NCI-H146 (cell line): ENCODE results near the gene ESRP2.

Experiments used
- DNase-seq: peaks from one replicate; lab custom pipeline; 2025; lab: John Stamatoyannopoulos, UW

ESRP2 gene

DNA sequence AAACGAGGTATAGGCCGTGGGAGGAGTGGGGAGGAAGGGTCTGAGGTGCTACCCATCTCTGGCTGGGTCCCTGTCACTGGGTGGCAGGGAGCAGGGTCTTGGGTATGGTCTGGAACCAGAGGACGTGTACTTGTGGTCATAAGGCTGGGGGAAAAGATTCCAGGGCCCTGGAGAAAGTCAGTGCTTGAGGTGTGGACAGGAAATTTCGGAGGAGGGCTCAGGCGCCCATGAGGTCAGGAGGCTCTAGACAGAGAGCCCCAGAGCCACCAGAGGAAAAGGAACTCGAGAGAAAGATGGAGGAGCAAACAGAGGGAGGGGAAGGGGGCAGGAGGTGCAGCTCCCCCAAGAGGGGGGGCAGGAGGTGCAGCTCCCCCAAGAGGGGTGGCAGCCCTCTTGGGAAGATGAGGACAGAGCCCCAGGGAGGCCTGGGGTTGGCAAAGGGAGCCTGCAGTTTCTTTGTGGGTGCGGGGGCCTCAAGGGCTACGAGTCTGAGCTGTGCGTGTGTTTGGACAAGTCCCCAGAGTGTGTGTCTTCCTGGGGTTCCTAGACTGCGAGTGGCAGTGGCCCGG, 27.7 kb upstream of the ESRP2 start:
- DNase-seq, result no peak

DNA sequence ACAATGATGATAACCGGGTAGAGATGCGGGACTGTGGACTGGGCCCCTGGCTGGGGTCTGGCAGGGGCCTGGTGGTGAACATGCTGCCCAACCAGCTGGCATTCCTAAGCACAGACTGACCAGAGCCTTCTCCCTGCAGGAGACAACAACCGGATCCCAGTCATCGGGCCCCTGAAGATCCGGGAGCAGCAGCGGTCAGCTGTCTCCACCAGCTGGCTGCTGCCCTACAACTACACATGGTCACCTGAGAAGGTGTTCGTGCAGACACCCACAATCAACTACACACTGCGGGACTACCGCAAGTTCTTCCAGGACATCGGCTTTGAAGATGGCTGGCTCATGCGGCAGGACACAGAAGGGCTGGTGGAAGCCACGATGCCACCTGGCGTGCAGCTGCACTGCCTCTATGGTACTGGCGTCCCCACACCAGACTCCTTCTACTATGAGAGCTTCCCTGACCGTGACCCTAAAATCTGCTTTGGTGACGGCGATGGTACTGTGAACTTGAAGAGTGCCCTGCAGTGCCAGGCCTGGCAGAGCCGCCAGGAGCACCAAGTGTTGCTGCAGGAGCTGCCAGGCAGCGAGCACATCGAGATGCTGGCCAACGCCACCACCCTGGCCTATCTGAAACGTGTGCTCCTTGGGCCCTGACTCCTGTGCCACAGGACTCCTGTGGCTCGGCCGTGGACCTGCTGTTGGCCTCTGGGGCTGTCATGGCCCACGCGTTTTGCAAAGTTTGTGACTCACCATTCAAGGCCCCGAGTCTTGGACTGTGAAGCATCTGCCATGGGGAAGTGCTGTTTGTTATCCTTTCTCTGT, 23.3 kb upstream of the ESRP2 start:
- DNase-seq, result no peak

DNA sequence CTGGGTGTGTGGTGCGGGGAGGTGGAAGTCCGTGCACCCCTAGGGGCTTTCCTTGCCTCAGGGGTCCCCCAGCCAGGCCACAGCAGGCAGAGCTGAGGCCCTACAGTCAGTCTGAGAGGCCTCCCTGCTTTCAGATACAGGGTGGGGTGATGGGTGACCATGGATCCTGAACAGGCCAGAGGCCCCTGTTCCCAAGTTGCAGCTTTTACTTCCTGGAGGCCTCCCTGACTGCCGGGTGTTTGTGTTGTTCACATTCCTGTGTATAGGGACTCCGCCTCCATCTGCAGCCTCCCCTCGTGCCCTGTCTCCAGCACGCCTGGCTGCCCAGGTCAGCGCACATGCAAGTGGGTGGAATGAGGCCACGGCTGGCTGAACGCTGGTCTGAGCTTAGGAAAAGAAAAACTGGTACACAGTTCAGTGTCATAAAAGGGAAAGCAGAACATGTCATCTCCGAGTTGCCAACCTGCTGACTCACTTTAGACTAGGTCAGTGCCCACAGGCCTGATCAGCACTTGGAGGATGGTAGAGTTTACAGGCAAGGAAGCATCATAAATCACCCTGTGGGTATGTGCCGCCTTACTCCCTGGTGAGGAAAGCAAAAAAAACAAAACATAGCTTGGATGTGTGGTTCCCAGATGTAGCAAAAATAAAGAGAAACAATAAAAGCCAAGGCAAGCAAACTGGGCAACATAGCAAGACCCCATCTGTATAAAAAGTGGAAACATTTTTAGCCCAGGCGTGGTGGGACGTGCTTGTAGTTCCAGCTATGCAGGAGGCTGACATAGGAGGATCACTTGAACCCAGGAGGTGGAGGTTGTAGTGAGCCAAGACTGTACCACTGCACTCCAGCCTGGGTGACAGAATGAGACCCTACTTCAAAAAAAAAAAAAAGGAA, 22.2 kb upstream of the ESRP2 start:
- no peak for DNase-seq

DNA sequence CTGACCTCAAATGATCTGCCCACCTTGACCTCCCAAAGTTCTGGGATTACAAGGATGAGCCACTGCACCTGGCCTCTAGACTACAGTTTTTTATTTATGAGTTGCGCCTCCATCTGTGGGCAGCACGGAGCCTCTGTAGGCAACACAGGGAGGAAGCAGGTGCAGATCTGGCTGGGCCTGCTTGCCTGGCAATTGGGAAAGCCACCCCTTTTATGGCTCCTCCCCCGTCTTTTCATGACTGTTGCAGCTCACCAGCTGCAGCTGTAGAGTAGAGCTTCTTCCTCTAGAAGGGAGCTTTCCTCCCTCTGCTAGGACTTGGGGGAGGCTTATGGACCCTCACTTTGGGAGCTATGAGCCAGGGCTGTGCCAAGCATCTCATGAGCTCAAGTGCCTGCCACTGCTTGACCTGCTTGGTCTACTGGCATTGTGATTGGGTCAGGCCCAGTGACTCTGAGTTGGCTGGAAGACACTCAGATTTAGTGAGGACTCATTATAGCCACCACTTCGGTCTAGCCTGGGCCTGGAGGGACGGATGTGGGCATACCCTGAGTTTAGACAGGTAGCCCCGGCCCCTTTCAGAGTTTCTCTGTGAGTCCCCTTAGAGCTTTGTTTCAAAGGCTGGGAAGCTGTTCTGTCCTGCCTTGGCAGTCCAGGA, 21.5 kb upstream of the ESRP2 start:
- DNase-seq, result peak; percentile 67

DNA sequence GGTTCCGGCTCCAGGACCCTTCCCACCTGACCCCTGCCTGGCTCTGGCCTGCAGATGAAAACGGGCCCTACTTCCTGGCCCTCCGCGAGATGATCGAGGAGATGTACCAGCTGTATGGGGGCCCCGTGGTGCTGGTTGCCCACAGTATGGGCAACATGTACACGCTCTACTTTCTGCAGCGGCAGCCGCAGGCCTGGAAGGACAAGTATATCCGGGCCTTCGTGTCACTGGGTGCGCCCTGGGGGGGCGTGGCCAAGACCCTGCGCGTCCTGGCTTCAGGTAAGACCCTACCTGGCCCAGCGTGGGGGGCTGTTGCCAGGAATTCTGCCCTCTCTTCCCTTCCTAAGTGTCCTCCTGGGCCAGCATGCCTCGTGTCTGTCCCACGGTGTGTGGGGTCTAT, 19.8 kb upstream of the ESRP2 start:
- no peak for DNase-seq

DNA sequence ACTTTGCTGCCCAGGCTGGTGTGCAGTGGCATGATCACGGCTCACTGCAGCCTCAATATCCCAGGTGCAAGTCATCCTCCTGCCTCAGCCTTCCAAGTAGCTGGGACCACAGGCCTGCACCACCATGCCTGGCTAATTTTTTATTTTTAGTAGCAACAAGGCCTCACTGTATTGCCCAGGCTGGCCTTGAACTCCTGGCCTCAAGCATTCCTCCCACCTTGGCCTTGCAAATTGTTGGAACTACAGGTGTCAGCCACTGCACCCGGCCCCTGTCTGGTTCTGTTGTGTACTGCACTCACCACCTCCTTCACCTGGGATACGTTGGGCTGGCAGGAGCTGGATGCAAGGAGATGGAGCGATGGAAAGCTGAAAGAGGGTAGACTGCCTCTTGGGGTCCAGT, 17.8 kb upstream of the ESRP2 start:
- DNase-seq, result no peak

DNA sequence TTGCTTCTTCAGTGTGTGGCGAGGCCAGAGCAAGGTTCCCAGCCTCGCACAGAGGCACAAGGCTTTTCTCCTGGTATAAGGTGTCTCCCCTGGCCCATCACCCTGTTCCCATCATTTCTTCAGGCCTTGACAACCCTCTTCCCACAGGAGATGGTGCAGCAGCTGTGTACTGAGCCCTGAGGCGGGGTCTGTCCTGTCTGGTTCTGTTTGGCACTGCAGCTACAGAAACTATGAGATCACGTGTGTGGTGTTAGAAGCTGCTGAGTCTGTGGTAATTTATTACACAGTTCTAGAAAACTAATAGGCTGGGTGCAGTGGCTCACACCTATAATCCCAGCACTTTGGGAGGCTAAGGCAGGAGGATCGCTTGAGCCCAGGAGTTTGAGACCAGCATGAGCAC, 16.5 kb upstream of the ESRP2 start:
- no peak for DNase-seq

DNA sequence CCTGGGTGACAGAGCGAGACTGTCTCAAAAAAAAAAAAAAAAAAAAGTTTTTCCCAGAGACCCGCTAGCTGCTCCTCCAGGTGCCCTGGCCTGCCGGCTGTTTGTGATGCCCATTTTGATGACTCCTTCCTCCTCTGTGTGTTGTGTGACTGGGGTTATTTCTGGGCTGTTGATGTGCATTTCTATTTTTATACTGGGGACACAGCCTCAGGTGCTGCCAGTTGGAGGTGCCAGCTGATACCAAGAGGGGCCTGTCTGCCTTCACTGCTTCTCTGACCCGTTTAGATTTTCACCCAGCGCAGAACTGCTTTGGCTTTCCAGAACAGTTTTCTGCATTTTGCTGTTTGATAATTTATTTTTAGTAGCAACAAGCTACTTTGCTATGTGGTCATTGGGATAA, 15.9 kb upstream of the ESRP2 start:
- DNase-seq, result no peak

DNA sequence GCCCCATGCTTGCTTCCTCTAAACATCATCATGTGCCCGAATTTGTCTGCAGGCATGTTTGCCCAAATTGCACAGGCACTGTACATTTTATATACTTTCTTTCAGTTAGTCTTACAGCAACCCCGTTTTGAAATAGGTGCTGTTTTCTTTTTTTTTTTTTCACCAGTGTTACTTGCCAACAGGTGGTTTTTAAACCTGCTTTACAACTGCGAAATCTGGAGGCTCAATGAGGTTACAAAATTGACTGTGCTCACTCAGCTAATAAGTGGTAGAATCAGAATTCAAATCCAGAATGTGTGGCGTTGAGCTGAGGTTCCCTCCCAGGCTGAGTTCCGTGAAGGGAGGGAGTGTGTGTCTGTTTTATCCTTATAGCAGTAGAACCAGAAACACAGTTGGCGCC, 15.0 kb upstream of the ESRP2 start:
- DNase-seq, result no peak

DNA sequence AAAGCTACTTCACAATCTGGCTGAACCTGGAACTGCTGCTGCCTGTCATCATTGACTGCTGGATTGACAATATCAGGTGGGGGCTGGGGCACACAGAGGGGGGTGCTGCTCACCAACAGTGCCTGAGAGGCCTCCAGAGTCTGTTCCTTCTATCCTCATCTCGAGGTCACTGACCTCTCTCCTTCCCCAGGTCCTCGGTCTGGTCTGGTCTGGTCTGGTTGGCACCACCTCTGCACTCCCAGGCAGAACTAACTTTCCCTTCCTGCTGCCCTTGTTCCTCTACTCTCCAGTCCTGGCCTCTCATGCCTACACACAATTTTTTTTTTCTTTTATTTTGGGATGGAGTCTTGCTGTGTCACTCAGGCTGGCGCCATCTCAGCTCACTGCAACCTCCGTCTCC, 13.4 kb upstream of the ESRP2 start:
- no peak for DNase-seq

DNA sequence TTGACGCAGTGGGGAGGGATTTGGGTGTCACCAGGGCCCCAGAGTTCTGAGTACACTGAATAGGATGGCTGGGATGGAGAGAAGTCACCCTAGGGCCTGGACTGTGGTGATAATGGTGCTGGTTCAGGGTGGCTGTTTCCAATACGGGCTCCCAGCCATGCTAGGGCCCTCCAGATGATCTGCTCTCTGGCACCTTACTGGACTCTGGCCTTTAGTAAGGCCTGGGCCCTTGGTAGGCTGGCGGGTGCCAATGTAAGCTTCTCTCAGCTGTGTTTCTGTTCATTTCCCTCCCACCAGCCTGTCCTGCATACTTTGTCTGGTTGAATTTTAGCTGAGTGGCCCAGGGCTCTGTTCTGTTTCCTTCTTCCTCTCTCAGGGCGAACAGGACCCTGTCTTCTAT, 12.0 kb upstream of the ESRP2 start:
- no peak for DNase-seq

DNA sequence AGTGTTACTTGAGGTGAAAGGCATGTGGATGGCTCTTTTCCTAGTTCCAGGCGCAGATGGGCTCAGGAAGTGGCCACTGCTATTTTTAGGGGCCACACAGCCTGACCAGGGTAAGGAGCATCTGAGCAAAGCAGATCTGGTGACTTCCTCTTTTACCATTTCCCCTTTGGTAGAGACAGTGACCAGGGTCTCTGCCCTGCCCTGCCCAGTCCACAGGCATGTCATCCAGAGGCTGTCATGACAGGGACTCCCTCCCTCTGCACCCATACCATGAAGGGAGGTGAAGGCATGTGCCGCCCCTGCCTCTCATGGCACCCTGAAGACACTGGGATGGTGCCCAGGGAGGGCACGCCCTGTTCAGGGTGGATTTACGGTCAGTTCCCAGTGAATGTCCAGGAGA, 11.5 kb upstream of the ESRP2 start:
- DNase-seq, result no peak

DNA sequence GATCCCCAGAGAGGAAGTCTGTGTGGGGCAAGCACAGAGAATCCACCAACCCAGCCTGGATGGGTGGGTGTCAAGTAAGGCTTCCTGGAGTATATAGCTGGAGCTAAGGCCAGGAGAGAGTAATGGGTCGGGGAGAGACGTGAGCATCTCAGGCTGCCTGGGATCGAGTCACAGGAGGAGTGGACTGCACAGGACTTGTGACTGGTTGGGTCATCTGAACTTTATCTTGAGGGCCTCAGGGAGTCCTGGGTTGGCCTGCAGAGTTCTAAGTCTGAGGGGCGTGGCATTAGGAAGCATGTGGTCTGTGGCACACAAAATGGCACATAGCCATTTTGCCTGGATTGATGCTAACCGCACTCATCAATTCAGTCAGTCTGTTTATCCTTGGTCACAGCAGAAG, 10.7 kb upstream of the ESRP2 start:
- DNase-seq, result no peak

DNA sequence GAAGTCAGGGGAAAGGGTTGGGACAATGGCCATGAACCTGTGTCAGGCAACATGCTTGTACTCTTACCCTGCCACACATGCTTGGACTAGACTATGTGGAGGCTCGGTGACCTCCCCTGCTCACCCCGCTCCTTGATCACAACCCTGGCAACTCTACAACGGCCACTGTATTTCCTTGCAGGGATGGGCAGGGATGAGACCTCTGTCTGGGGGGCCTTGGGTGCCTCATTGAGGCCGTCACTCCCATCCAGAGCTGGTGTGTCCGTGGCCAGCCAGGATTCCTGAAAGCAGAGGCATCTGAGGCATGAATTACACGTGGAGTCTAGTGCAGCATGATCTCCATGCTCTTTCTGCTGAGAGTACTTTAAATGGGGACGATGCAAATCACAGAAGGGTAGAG, 10.2 kb upstream of the ESRP2 start:
- DNase-seq, result no peak

DNA sequence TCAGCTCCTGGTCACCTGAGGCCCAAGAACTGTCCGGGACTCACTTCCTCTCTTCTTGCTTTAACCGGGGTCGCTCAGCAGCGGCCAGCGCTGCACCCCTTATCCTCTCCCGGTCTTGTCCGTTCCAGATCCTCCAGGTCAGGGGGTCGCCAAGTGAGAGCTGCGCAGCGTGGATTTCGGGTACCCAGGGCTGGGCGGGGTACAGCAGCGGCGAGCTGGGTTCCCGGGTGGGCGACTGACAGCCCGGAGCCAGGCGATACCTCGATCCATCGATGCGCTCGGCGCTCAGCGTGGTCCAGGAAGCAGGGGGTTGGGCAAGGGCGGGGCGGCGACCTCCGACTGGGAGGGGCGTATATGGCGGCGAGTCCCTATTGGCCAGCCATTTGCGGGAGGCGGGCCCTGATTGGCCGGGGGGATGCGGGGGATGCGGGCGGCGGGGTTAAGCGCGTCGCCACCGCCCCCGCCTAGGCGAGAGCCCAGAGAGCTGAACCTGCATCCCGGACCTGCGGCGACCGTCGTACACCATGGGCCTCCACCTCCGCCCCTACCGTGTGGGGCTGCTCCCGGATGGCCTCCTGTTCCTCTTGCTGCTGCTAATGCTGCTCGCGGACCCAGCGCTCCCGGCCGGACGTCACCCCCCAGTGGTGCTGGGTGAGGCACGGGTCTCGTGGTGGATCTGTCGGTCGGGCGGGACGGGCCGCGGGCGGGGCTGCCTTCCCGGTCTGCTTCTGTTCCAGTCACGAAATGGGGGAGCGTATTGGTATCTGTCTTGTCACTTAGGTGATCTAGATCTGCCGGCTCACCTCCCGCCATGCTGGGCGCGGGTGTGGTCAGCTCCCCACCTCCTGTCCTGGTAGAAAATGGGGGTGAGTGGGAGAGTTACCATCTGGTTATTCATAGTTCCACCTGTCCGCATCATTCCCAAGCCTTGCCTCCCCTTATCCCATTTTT, 9.3 kb upstream of the ESRP2 start, which contains the start of gene PLA2G15:
Gene PLA2G15 (plus strand): TSS at position 471 of the 951 bp plus-strand sequence. CDS start 54 bp downstream, at position 525.
- DNase-seq, result peak; percentile 84

DNA sequence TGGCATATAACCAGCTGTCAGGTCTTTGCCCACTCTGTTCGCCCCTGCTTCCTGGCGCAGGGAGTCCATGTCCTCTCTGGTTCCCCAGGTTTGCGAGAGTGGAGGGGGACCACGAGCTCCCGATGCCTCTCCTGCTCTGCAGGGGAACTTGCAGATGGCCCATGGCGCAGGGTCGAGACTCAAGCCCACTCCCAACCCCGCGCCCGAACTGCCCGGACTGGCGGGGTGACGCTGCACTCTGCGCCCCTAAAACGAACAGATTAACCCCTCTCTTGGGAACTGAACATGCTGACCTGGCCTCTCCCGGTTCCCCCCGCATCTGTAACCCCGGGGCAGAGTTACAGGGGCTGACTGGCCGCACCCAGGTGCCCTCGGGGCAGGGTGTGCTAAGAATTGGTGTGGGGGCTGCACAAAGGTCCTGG, 8.6 kb upstream of the ESRP2 start:
- DNase-seq, result no peak

DNA sequence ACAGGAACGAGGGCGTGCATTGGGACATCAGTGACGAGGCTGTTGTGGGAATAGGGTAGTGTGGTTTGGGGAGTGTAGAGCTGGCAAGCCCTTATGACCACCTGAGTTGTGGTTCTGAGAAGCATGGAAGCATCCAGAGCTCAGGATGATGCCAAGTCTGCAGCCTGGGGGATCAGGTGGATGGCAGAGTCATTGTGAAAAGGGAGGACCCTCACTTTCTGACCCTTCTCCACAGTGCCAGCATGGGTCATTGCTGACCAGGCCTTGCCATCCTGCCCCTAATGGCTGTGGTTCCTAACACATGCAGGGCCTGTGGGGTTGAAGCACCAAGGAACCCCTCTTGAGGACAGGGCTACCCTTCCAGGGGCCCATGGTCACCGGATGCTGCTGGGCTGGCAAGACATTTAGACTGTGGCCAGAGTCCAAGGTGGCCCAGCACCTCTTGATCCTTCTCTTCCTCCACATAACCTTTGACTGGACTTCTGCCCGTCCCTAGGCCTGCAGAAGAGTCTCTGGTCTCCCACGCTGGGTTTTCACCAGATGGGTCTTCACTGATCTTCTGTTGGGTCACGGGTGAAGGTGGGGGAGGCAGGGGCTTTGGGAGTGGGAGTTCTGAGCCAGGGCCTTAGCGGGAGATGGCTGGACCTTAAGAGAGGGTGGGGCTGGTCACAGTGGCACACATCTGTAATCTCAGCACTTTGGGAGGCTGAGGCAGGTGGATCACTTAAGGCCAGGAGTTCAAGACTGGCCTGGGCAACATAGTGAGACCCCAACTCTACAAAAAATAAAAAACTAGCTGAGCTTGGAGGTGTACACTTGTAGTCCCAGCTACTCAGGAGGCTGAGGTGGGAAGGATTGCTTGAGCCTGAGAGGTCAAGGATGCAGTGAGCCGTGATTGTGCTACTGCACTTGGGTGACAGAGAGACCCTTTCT, 7.3 kb upstream of the ESRP2 start:
- no peak for DNase-seq

DNA sequence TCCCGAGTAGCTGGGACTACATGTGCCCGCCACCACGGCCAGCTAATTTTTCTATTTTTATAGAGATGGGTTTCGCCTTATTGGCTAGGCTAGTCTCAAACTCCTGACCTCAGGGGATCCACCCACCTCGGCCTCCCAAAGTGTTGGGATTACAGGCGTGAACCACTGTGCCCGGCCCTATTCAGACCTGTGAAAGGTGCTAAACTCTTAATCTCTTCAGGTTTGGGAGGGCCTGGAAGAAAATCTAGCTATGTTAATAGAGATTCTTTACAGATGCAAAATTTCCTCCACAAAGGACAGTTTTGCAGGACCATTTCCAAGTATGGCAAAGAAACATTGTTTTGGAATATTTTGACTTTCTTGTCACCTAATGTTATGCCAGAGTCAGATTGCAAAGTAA, 6.2 kb upstream of the ESRP2 start:
- DNase-seq, result no peak

DNA sequence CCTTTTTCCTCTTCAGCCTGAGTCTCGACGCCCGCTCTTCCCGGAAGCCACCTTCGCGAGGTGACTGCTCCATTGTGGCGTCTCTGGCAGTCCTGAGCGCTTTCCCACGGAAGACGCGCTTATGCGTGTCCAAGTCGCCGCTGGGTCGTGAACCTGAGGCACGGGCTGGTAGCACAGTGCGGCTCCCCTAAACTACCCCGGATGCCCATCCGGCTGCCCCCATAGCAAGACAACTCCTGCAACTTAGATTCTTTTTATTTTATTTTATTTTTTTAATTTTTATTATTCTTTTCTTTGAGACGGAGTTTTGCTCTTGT, 2.1 kb upstream of the ESRP2 start:
- DNase-seq, result no peak
